Coronary artery (tissue), 2 donors: ENCODE data around the gene GCFC2.
A peak's percentile ranks its signal among the peaks of the same experiment; 100 is the strongest.
"Not testable (repeated sequence)": the region's sequence is repeated elsewhere in the genome, so short reads cannot be mapped to it uniquely, and the experiment has no call there.

ENCODE experiments used
- DNase-seq: peaks from one replicate; pipeline ENCODE4 v3.0.0-alpha.2; 2017; ENCODE audit warnings: low spot score
- H3K27ac ChIP-seq, 2 donors: fragments of 200-600 bp; sonication (generic); one replicate each; pipeline ENCODE4 v1.5.1; 2016 to 2019
- H3K4me3 ChIP-seq: fragments of 200-600 bp; sonication (generic); 2 replicates; pipeline ENCODE4 v1.5.1; 2016; ENCODE audit warnings: mild to moderate bottlenecking, moderate library complexity
- TF ChIP-seq, protein P1 (sequence below): fragments of 200-600 bp; sonication (generic); IDR thresholded peaks from one replicate; pipeline ENCODE4 v1.5.1; 2019; ENCODE audit warnings: antibody characterized with exemption

GCFC2 gene

DNA sequence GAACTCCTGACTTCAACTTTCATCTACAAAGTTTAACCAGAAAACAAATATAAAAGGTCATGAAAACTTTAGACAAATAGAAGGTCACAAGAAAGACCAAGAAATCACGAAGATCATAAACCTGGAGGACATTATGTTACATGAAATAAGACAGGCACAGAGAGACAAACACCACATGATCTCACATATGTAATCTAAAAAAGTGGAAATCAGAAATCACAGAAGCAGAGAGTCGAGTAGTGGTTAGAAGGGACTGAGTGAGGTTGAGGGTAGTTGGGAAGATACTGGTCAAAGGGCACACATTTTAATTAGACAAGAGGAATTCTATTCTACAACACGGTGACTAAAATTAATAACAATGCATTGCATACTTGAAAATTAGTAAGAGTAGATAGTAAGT, 1.4 kb downstream of the GCFC2 start:
- H3K27ac ChIP-seq, result no peak overlapping the region
- no peak for DNase-seq
- TF ChIP-seq, protein P1, sequence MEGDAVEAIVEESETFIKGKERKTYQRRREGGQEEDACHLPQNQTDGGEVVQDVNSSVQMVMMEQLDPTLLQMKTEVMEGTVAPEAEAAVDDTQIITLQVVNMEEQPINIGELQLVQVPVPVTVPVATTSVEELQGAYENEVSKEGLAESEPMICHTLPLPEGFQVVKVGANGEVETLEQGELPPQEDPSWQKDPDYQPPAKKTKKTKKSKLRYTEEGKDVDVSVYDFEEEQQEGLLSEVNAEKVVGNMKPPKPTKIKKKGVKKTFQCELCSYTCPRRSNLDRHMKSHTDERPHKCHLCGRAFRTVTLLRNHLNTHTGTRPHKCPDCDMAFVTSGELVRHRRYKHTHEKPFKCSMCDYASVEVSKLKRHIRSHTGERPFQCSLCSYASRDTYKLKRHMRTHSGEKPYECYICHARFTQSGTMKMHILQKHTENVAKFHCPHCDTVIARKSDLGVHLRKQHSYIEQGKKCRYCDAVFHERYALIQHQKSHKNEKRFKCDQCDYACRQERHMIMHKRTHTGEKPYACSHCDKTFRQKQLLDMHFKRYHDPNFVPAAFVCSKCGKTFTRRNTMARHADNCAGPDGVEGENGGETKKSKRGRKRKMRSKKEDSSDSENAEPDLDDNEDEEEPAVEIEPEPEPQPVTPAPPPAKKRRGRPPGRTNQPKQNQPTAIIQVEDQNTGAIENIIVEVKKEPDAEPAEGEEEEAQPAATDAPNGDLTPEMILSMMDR, result no peak
- H3K4me3 ChIP-seq, result peak overlapping the region; percentile 81

GRCh38 chr2:75707901-75708300, 2.8 kb downstream of the GCFC2 start:
- no peak for DNase-seq
- H3K27ac ChIP-seq, result no peak overlapping the region

DNA sequence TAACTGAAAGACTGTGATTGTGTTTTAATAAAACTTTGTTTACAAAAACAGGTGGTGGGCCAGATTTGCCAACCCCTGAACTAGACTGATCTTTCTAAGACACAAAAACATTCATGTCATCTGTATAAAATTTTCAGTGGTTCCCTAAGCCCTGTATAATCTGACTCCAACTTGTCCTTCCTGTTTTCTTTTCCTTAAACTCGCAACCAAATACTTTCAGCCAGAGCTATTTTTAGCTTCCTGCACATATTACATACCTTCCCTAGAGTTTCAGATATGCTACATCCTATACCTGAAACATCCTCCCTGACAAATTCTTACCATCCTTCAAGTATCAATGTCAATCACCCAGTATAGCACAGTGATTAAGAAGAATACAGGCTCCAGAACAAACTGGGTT, 4.8 kb downstream of the GCFC2 start:
- TF ChIP-seq, protein P1, result no peak
- no peak overlapping the region for H3K27ac ChIP-seq
- H3K4me3 ChIP-seq, result no peak overlapping the region
- no peak for DNase-seq

More at GRCh38 chr2:75707901-75708300, 2.8 kb downstream of the GCFC2 start:
- H3K4me3 ChIP-seq, result no peak overlapping the region
- TF ChIP-seq, protein P1, result no peak

- H3K27ac ChIP-seq, result no peak overlapping the region
- H3K4me3 ChIP-seq, result no peak overlapping the region
- DNase-seq, result no peak
- TF ChIP-seq, protein P1, result no peak
These were observed 7.0 kb downstream of the GCFC2 start for GRCh38 chr2:75703589-75704287.

- no peak overlapping the region for H3K4me3 ChIP-seq
- H3K27ac ChIP-seq, result no peak overlapping the region
- TF ChIP-seq, protein P1, result no peak
- DNase-seq, result no peak
These were observed 8.1 kb downstream of the GCFC2 start for GRCh38 chr2:75702593-75702992.

DNA sequence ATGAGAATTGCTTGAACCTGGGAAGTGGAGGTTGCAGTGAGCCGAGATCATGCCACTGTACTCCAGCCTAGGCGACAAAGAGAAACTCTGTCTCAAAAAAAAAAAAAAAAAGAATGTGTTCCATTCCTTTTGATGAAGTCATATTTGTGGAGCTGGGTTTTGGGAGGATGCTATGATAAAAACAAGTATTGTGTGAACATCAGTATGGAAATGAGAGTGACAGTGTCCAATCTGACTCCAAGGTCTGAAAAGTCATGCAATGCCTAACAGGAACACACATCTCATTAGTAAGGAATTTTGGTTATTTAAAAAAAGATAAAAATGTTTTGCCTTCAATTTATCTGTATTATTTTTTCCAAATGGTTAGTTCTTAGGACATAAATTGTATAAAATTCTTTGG, 11.8 kb downstream of the GCFC2 start:
- no peak for DNase-seq
- no peak overlapping the region for H3K27ac ChIP-seq
- TF ChIP-seq, protein P1, result no peak
- no peak overlapping the region for H3K4me3 ChIP-seq

DNA sequence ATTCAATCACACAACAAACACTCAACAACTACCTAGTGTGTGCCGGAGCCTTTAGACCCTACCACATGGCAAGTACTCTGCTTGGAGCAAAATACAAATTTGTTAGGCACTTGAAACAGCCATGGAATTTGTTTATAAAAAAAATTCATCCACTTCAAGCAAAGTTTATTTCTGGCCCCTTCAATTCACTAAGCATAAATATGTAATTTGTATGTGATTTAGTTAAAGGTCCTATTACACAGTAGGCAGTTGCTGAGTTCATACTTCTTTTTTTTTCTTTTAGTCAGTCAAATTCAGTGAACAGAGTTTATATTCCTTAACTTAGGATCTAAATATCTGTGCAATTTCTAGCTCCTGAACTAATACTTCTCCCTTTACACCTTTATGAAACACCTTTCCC, 22.5 kb downstream of the GCFC2 start:
- TF ChIP-seq, protein P1, result no peak
- Histone ChIP-seq H3K27ac (no peak overlapping the region), H3K4me3 (no peak overlapping the region)
- no peak for DNase-seq

DNA sequence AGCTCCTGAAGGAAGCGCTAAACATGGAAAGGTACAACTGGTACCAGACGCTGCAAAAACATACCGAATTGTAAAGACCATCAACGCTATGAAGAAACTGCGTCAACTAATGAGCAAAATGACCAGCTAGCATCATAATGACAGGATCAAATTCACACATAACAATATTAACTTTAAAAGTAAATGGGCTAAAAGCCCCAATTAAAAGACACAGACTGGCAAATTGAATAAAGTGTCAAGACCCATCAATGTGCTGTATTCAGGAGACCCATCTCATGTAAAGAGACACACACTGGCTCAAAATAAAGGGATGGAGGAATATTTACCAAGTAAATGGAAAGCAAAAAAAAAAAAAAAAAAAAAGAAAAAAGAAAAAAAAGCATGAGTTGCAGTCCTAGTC, 27.3 kb downstream of the GCFC2 start:
- not testable (repeated sequence) for H3K27ac ChIP-seq, H3K4me3 ChIP-seq, DNase-seq
